PC-9 (cell line): ENCODE results near the gene PROSER3. TPM values are rescaled to one million over a fixed set of nuclear protein-coding genes. Genes with fewer than 3 reads are reported as not detected.

Source experiments
- BruUV-seq: library from RNA; stranded (reverse); fragments of 400-500 nt; replicated peaks from 2 replicates; lab custom pipeline; 2021; lab: Mats Ljungman, UMichigan
- CTCF ChIA-PET: fragments of 300-600 bp; sonication (Branson Sonifier 250); formaldehyde crosslinking; loops from one replicate; lab custom pipeline; 2022; ENCODE audit warnings: antibody characterized with exemption; lab: Charles Lee
- POLR2A ChIA-PET: fragments of 300-600 bp; sonication (Branson Sonifier 250); formaldehyde crosslinking; loops from one replicate; lab custom pipeline; 2022; ENCODE audit warnings: antibody characterized with exemption; ENCODE audit not compliant: unreplicated experiment; lab: Charles Lee
- DNase-seq, 2 experiments: peaks; one replicate each; pipeline versions ENCODE4 v3.0.0 to v3.0.0-alpha.2; 2015 to 2022; ENCODE audit warnings: mixed read lengths in 1 of 2
- H2AFZ ChIP-seq: fragments of 200-600 bp; sonication (generic); 2 replicates; pipeline ENCODE4 v1.8.1; 2017; ENCODE audit warnings: antibody characterized with exemption
- H3F3A ChIP-seq: fragments of 200-600 bp; sonication (generic); 2 replicates; pipeline ENCODE4 v1.8.1; 2017; ENCODE audit warnings: antibody characterized with exemption, mild to moderate bottlenecking, low read depth; ENCODE audit not compliant: insufficient read depth
- H3K27ac ChIP-seq: fragments of 200-600 bp; sonication (generic); 2 replicates; pipeline ENCODE4 v1.6.1; 2016; ENCODE audit warnings: mixed run types
- H3K27me3 ChIP-seq: fragments of 200-600 bp; sonication (generic); 2 replicates; pipeline ENCODE4 v1.6.1; 2016; ENCODE audit warnings: low read depth, mixed run types; ENCODE audit not compliant: insufficient read depth
- H3K36me3 ChIP-seq: fragments of 200-600 bp; sonication (generic); 2 replicates; pipeline ENCODE4 v1.6.1; 2016; ENCODE audit warnings: low read depth, mixed run types
- H3K4me1 ChIP-seq: fragments of 200-600 bp; sonication (generic); replicated peaks from 2 replicates; pipeline ENCODE4 v1.6.1; 2016; ENCODE audit warnings: mixed run types; ENCODE audit not compliant: insufficient read depth
- H3K4me2 ChIP-seq: fragments of 200-600 bp; sonication (generic); 2 replicates; pipeline ENCODE4 v1.6.1; 2017; ENCODE audit warnings: mixed run types
- H3K4me3 ChIP-seq: fragments of 200-600 bp; sonication (generic); 2 replicates; pipeline ENCODE4 v1.6.1; 2016; ENCODE audit warnings: mixed run types
- H3K79me2 ChIP-seq: fragments of 200-600 bp; sonication (generic); 2 replicates; pipeline ENCODE4 v1.6.1; 2017; ENCODE audit warnings: low read depth, mixed run types
- H3K9me2 ChIP-seq: fragments of 200-600 bp; sonication (generic); 2 replicates; pipeline ENCODE4 v1.8.1; 2017; ENCODE audit warnings: mild to moderate bottlenecking; ENCODE audit not compliant: insufficient read depth
- H3K9me3 ChIP-seq: fragments of 200-600 bp; sonication (generic); 2 replicates; pipeline ENCODE4 v1.8.1; 2016; ENCODE audit warnings: low read depth; ENCODE audit not compliant: insufficient read depth
- H4K20me1 ChIP-seq: fragments of 200-600 bp; sonication (generic); 2 replicates; pipeline ENCODE4 v1.8.1; 2017; ENCODE audit not compliant: insufficient read depth
- EZH2 ChIP-seq: fragments of 200-600 bp; sonication (generic); IDR thresholded peaks from 2 replicates; pipeline ENCODE4 v1.8.0; 2017; ENCODE audit warnings: antibody characterized with exemption, low read depth
- intact Hi-C: fragments of 100-400 bp; cut with micrococcal nuclease; formaldehyde crosslinking; loops from one replicate; pipeline ENCODE4 v1.10.0; 2022; ENCODE audit not compliant: unreplicated experiment
- total RNA-seq: library from RNA; stranded (reverse); gene quantifications from 2 replicates; pipeline ENCODE4 v1.2.3, GENCODE V29; 2021
- TF ChIP-seq, protein P1 (sequence below): fragments of 200-600 bp; sonication (generic); conservative IDR thresholded peaks from 2 replicates; pipeline ENCODE4 v1.6.1; 2017; ENCODE audit warnings: mixed run types, antibody characterized with exemption, mild to moderate bottlenecking, moderate library complexity

Gene PROSER3
- total RNA-seq, 1 experiment from 2014 or later, result 52.2 TPM

DNA sequence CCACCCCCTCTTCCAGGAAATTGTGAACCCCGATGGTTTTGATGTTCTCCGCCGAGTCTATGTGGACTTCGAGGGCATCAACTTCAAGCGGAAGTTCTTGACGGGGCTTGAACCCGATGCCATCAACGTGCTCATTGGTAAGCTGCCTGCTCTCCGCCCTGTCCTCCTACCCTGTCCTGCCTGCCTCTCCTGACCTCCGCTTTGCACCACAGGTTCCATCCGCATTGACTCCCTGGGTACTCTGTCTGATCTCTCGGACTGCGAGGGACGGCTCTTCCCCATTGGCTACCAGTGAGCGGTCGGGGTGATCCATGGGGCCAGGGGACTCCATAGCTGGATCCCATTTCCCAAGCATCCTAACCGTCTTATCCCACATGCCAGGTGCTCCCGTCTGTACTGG lies 27.6 kb upstream of the PROSER3 start:
- no peaks in the 10 kb centered on the region for H3K9me2 ChIP-seq
- CTCF ChIA-PET, result no interaction called here
- H3K27ac ChIP-seq, result no peak overlapping the region
- TF ChIP-seq, protein P1, sequence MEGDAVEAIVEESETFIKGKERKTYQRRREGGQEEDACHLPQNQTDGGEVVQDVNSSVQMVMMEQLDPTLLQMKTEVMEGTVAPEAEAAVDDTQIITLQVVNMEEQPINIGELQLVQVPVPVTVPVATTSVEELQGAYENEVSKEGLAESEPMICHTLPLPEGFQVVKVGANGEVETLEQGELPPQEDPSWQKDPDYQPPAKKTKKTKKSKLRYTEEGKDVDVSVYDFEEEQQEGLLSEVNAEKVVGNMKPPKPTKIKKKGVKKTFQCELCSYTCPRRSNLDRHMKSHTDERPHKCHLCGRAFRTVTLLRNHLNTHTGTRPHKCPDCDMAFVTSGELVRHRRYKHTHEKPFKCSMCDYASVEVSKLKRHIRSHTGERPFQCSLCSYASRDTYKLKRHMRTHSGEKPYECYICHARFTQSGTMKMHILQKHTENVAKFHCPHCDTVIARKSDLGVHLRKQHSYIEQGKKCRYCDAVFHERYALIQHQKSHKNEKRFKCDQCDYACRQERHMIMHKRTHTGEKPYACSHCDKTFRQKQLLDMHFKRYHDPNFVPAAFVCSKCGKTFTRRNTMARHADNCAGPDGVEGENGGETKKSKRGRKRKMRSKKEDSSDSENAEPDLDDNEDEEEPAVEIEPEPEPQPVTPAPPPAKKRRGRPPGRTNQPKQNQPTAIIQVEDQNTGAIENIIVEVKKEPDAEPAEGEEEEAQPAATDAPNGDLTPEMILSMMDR, result no peak
- no peak for TF ChIP-seq EZH2
- H3K4me2 ChIP-seq, result no peak overlapping the region
- no peaks in the 10 kb centered on the region for H3K9me3 ChIP-seq
- no peaks in the 10 kb centered on the region for H3K27me3 ChIP-seq
- no peaks in the 10 kb centered on the region for H3K4me1 ChIP-seq
- H3K79me2 ChIP-seq, result no peaks in the 10 kb centered on the region
- H3K4me3 ChIP-seq, result no peak overlapping the region
- intact Hi-C loops, result no loop called here
- H3F3A ChIP-seq, result no peaks in the 10 kb centered on the region
- no peaks in the 10 kb centered on the region for H4K20me1 ChIP-seq
- POLR2A ChIA-PET, result no interaction called here
- no peak overlapping the region for H2AFZ ChIP-seq
- no peaks in the 10 kb centered on the region; the same call in 1 of the 2 replicates for H3K36me3 ChIP-seq
- DNase-seq, result no peak
- BruUV-seq, result no TSS peak

DNA sequence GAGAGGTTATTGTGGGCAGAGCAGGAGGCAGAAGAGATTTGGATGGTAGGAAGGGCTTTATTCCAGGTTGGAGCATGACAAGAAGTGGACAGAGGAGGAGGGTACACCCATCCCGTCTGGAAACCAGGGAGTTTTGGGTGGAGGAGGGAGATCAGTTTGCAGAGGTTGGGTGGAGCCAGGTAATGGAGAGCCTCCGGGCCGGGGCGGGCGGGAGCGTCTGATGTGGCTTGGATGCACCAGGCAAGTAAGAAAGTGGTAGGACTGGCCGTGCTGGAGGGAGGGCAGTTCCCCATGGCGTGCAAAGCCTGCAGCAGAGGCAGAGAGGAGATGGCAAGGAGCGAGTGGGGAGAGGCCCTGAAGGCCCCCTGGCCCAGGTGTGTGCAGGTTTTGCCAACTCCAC lies 26.6 kb upstream of the PROSER3 start:
- POLR2A ChIA-PET, result no interaction called here
- Histone ChIP-seq H3K9me2 (no peaks in the 10 kb centered on the region), H3K4me1 (no peaks in the 10 kb centered on the region), H3K27ac (no peak overlapping the region), H4K20me1 (no peaks in the 10 kb centered on the region), H3K79me2 (no peaks in the 10 kb centered on the region), H3K4me2 (no peak overlapping the region), H3K4me3 (no peak overlapping the region), H2AFZ (no peak overlapping the region), H3K9me3 (no peaks in the 10 kb centered on the region), H3F3A (no peaks in the 10 kb centered on the region; the same call in 1 of the 2 replicates), H3K27me3 (no peaks in the 10 kb centered on the region), H3K36me3 (no peaks in the 10 kb centered on the region; the same call in 1 of the 2 replicates)
- BruUV-seq, result no TSS peak
- TF ChIP-seq, protein P1, result no peak
- TF ChIP-seq EZH2, result no peak
- CTCF ChIA-PET, result no interaction called here
- intact Hi-C loops, result no loop called here
- peak in 1 of 2 experiments; percentile 68 for DNase-seq

DNA sequence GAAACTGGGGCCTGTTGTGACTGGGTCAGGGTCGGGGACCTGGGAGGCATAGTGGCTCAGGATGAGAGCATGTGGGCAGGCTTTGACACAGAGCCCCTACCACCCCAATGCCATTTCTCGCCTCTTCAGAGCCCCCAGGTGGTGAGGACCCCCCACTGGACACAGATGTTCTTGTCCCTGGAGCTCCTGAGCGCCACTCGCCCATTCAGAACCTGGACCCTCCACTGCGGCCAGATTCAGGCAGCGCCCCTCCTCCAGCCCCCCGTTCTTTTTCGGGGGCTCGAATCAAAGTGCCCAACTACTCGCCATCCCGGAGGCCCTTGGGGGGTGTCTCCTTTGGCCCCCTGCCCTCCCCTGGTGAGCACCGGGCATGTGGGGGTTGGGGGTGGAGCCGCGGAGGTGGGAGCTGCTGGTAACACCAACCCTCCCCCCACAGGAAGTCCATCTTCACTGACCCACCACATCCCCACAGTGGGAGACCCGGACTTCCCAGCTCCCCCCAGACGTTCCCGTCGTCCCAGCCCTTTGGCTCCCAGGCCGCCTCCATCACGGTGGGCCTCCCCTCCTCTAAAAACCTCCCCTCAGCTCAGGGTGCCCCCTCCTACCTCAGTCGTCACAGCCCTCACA lies 26.1 kb upstream of the PROSER3 start:
- CTCF ChIA-PET, result no interaction called here

More for the DNA sequence above, 26.1 kb upstream of the PROSER3 start:
- H3K79me2 ChIP-seq, result no peaks in the 10 kb centered on the region
- no peaks in the 10 kb centered on the region for H3K27me3 ChIP-seq
- intact Hi-C loops, result no loop called here
- TF ChIP-seq EZH2, result no peak
- H2AFZ ChIP-seq, result no peak overlapping the region
- H3K27ac ChIP-seq, result no peak overlapping the region
- BruUV-seq, result no TSS peak
- H3K4me1 ChIP-seq, result no peaks in the 10 kb centered on the region
- no peaks in the 10 kb centered on the region; the same call in 1 of the 2 replicates for H3K36me3 ChIP-seq
- no peaks in the 10 kb centered on the region for H4K20me1 ChIP-seq
- POLR2A ChIA-PET, result no interaction called here
- no peaks in the 10 kb centered on the region; the same call in 1 of the 2 replicates for H3F3A ChIP-seq
- H3K9me2 ChIP-seq, result no peaks in the 10 kb centered on the region
- H3K4me2 ChIP-seq, result no peak overlapping the region
- H3K4me3 ChIP-seq, result no peak overlapping the region
- DNase-seq, result no peak
- H3K9me3 ChIP-seq, result no peaks in the 10 kb centered on the region
